Mesenchymal stem cell (in vitro differentiated cells and primary cell): ENCODE results near the gene PDZK1.
A peak's percentile ranks its signal among the peaks of the same experiment; 100 is the strongest.
"Not testable (repeated sequence)": the region's sequence is repeated elsewhere in the genome, so short reads cannot be mapped to it uniquely, and the experiment has no call there.

ENCODE experiments used
- DNase-seq: peaks from one replicate; pipeline ENCODE4 v3.0.0-alpha.2; 2013
- H2AFZ ChIP-seq: one replicate; pipeline ENCODE4 v1.6.1; 2013; ENCODE audit warnings: low read depth, mild to moderate bottlenecking, control low read depth, inconsistent platforms, low read length, moderate library complexity
- H2AK5ac ChIP-seq: 2 replicates; pipeline ENCODE4 v1.6.1; 2013; ENCODE audit warnings: low read length, moderate library complexity, mild to moderate bottlenecking, inconsistent platforms; ENCODE audit not compliant: severe bottlenecking
- H2BK120ac ChIP-seq: one replicate; pipeline ENCODE4 v1.6.1; 2013; ENCODE audit warnings: low read depth, mild to moderate bottlenecking, inconsistent platforms, low read length, moderate library complexity
- H2BK12ac ChIP-seq, 2 experiments: one replicate each; pipeline ENCODE4 v1.6.1; 2013; ENCODE audit warnings: inconsistent platforms in 2 of 2, low read length in 2 of 2, mild to moderate bottlenecking in 2 of 2, moderate library complexity in 2 of 2, control low read depth in 1 of 2
- H2BK15ac ChIP-seq: one replicate; pipeline ENCODE4 v1.6.1; 2013; ENCODE audit warnings: mild to moderate bottlenecking, low read depth, inconsistent platforms; ENCODE audit not compliant: poor library complexity, severe bottlenecking
- H2BK5ac ChIP-seq: 2 replicates; pipeline ENCODE4 v1.6.1; 2013; ENCODE audit warnings: low read depth, mild to moderate bottlenecking, low read length, control low read depth, inconsistent platforms; ENCODE audit not compliant: poor library complexity, severe bottlenecking
- H3K14ac ChIP-seq, 2 experiments: one replicate each; pipeline ENCODE4 v1.6.1; 2013; ENCODE audit warnings: inconsistent platforms in 2 of 2, low read length in 2 of 2, control low read depth in 1 of 2, mild to moderate bottlenecking in 1 of 2, moderate library complexity in 1 of 2
- H3K18ac ChIP-seq, 2 experiments: one replicate each; pipeline ENCODE4 v1.6.1; 2013; ENCODE audit warnings: inconsistent platforms in 2 of 2, low read length in 2 of 2, control low read depth in 1 of 2, low read depth in 1 of 2, mild to moderate bottlenecking in 1 of 2
- H3K23ac ChIP-seq, 2 experiments: one replicate each; pipeline ENCODE4 v1.6.1; 2013; ENCODE audit warnings: inconsistent platforms in 2 of 2, low read length in 2 of 2, mild to moderate bottlenecking in 2 of 2, moderate library complexity in 2 of 2, control low read depth in 1 of 2
- H3K27ac ChIP-seq: 2 replicates; pipeline ENCODE4 v1.5.1; 2013; ENCODE audit warnings: mild to moderate bottlenecking, moderate library complexity, low read length, control low read depth, inconsistent platforms; ENCODE audit not compliant: poor library complexity, severe bottlenecking
- H3K27me3 ChIP-seq, 2 experiments: 2 replicates each; pipeline versions ENCODE4 v1.6.1 to v1.7.0; 2013; ENCODE audit warnings: low read length in 2 of 2, mild to moderate bottlenecking in 2 of 2, moderate library complexity in 2 of 2, control low read depth in 1 of 2, inconsistent platforms in 1 of 2; ENCODE audit not compliant: control insufficient read depth in 1 of 2, insufficient read depth in 1 of 2
- H3K36me3 ChIP-seq, 2 experiments: 2 replicates each; pipeline versions ENCODE4 v1.6.1 to v1.7.0; 2013; ENCODE audit warnings: low read length in 2 of 2, control low read depth in 1 of 2, inconsistent platforms in 1 of 2, low read depth in 1 of 2, mild to moderate bottlenecking in 1 of 2; ENCODE audit not compliant: insufficient read depth in 2 of 2, control insufficient read depth in 1 of 2
- H3K4ac ChIP-seq, 2 experiments: one replicate each; pipeline ENCODE4 v1.6.1; 2013; ENCODE audit warnings: inconsistent platforms in 2 of 2, low read length in 2 of 2, mild to moderate bottlenecking in 2 of 2, moderate library complexity in 2 of 2, control low read depth in 1 of 2, low read depth in 1 of 2
- H3K4me1 ChIP-seq: 2 replicates; pipeline ENCODE4 v1.6.1; 2013; ENCODE audit warnings: low read depth, low read length, control low read depth; ENCODE audit not compliant: control insufficient read depth, insufficient read depth
- H3K4me2 ChIP-seq: 2 replicates; pipeline ENCODE4 v1.6.1; 2013; ENCODE audit warnings: low read length, mild to moderate bottlenecking, inconsistent platforms; ENCODE audit not compliant: poor library complexity, severe bottlenecking
- H3K4me3 ChIP-seq, 2 experiments: 2 replicates each; pipeline versions ENCODE4 v1.5.1 to v1.7.0; 2013; ENCODE audit warnings: low read length in 2 of 2, mild to moderate bottlenecking in 2 of 2, control low read depth in 1 of 2, low read depth in 1 of 2; ENCODE audit not compliant: insufficient read depth in 1 of 2
- H3K79me1 ChIP-seq: replicated peaks from 2 replicates; pipeline ENCODE4 v1.6.1; 2013; ENCODE audit warnings: mild to moderate bottlenecking, control low read depth, low read length, inconsistent platforms; ENCODE audit not compliant: poor library complexity, severe bottlenecking
- H3K9ac ChIP-seq: 2 replicates; pipeline ENCODE4 v1.7.0; 2013; ENCODE audit warnings: mild to moderate bottlenecking, low read length, moderate library complexity
- H3K9me3 ChIP-seq: 2 replicates; pipeline ENCODE4 v1.7.0; 2013; ENCODE audit warnings: mild to moderate bottlenecking, low read length; ENCODE audit not compliant: control insufficient read depth
- H4K8ac ChIP-seq: one replicate; pipeline ENCODE4 v1.6.1; 2013; ENCODE audit warnings: inconsistent platforms, mild to moderate bottlenecking, low read length, moderate library complexity
- H4K91ac ChIP-seq: one replicate; pipeline ENCODE4 v1.6.1; 2013; ENCODE audit warnings: mild to moderate bottlenecking, low read length, inconsistent platforms
- WGBS: methylation state at CpG from one replicate; pipeline ENCODE4 v1.1.7; 2013; ENCODE audit warnings: mixed read lengths; 5-methylcytosine and 5-hydroxymethylcytosine counted together

The PDZK1 gene

DNA sequence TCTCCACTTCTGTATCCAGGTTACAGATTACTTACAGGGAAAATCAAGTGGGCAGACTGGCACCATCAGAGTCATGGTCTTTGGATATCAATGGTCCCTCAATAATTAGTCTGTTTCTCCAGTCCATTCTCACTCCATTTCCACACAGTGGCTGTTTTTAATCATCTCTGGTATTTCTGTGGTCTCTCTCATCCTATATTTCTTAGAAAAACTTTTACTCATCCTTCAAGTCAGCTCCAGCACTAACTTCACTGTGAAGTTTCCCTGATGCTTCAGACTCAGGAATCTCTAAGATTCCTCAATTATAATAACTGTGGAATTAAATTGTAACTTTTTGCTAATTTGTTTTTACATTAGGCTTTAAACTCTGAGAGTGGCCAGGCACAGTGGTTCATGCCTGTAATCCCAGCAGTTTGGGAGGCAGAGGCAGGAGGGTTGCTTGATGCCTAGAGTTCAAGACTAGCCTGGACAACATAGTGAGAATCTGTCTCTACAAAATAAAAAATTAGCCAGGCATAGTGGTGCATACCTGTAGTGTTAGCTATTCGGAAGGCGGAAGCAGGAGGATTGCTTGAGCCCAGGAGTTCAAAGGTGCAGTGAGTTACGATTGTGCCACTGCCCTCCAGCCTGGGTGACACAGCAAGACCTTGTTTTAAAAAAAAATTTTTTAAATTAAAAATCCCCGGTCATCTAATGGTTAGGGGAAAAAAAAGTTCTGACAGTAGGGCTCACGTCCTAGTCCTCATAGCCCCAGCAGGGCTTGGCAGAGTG is 22.7 kb upstream of the PDZK1 start:
- Histone ChIP-seq H2BK5ac (no peak overlapping the region), H3K27ac (no peak overlapping the region), H4K91ac (no peak overlapping the region), H2BK12ac (no peak overlapping the region), H3K4me3 (peak overlapping the region in 1 of 2 experiments; percentile 23), H3K4ac (no peak overlapping the region), H3K14ac (no peak overlapping the region), H3K27me3 (no peaks in the 10 kb centered on the region), H2AFZ (no peak overlapping the region), H2AK5ac (no peak overlapping the region), H2BK15ac (no peak overlapping the region), H3K36me3 (peaks cover 4 to 6% of the 10 kb centered on the region in 2 experiments), H2BK120ac (no peak overlapping the region), H3K9ac (peak overlapping the region; percentile 8), H3K18ac (no peak overlapping the region), H3K79me1 (no peaks in the 10 kb centered on the region), H3K4me1 (no peaks in the 10 kb centered on the region), H4K8ac (no peak overlapping the region), H3K23ac (no peak overlapping the region), H3K9me3 (no peaks in the 10 kb centered on the region), H3K4me2 (no peak overlapping the region)
- 94% methylated on average over 5 of the region's 5 CpGs for WGBS
- DNase-seq: no peak

DNA sequence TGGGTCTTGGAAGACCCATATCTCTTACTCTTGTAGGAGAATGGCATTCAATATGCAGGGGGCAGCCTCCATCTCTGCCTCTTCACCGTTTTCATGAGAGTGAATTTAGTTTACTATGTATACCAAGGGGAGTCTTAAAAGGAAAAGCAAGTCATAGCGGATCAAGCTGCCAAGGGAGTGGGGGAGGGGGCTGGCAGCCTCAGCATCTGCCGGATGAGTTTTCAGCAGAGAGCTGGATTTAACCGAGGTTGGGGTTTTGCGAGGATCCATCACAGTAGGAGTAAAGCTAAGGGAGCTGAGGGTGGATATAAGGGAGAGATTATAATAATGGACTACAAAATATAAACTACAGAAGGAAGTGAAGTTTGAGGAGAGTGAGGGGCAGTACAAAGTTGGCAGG is 22.0 kb upstream of the PDZK1 start:
- no peak overlapping the region for H2BK12ac ChIP-seq
- H3K79me1 ChIP-seq: no peaks in the 10 kb centered on the region
- H3K14ac ChIP-seq: no peak overlapping the region
- no peak overlapping the region for H3K23ac ChIP-seq
- H3K4ac ChIP-seq: no peak overlapping the region
- H3K36me3 ChIP-seq: peaks cover 4 to 6% of the 10 kb centered on the region in 2 experiments
- WGBS: 99% methylated on average over 5 of the region's 5 CpGs
- no peaks in the 10 kb centered on the region for H3K9me3 ChIP-seq
- H2BK5ac ChIP-seq: no peak overlapping the region
- no peaks in the 10 kb centered on the region for H3K4me1 ChIP-seq
- H3K27ac ChIP-seq: no peak overlapping the region
- H2BK15ac ChIP-seq: no peak overlapping the region
- peak overlapping the region; percentile 8 for H3K9ac ChIP-seq
- H4K8ac ChIP-seq: no peak overlapping the region
- H3K18ac ChIP-seq: no peak overlapping the region
- H3K4me2 ChIP-seq: no peak overlapping the region
- H2BK120ac ChIP-seq: no peak overlapping the region
- H2AFZ ChIP-seq: no peak overlapping the region
- H3K4me3 ChIP-seq: peak overlapping the region in 1 of 2 experiments; percentile 23
- no peak overlapping the region for H4K91ac ChIP-seq
- H3K27me3 ChIP-seq: no peaks in the 10 kb centered on the region
- H2AK5ac ChIP-seq: no peak overlapping the region
- DNase-seq: no peak

DNA sequence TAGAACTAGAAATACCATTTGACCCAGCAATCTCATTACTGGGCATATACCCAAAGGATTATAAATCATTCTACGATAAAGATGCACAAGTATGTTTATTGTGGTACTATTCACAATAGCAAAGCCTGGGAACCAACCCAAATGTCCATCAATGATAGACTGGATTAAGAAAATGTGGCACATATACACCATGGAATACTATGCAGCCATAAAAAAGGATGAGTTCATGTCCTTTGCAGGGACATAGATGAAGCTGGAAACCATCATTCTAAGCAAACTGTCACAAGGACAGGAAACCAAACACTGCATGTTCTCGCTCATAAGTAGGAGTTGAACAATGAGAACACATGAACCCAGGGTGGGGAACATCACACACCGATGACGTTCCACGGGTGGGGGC is 19.0 kb upstream of the PDZK1 start:
- H4K8ac ChIP-seq, H3K79me1 ChIP-seq, H3K14ac ChIP-seq, H3K4ac ChIP-seq, H2AK5ac ChIP-seq, H3K27ac ChIP-seq, H2BK120ac ChIP-seq, H2BK15ac ChIP-seq, H3K18ac ChIP-seq, H3K4me1 ChIP-seq, H4K91ac ChIP-seq, H3K9me3 ChIP-seq, H2BK5ac ChIP-seq, H3K4me3 ChIP-seq, H2BK12ac ChIP-seq, H3K23ac ChIP-seq, DNase-seq, H3K9ac ChIP-seq, H3K4me2 ChIP-seq, H3K36me3 ChIP-seq, H3K27me3 ChIP-seq, H2AFZ ChIP-seq: not testable (repeated sequence)
- 100% methylated on average over 4 of the region's 5 CpGs for WGBS

DNA sequence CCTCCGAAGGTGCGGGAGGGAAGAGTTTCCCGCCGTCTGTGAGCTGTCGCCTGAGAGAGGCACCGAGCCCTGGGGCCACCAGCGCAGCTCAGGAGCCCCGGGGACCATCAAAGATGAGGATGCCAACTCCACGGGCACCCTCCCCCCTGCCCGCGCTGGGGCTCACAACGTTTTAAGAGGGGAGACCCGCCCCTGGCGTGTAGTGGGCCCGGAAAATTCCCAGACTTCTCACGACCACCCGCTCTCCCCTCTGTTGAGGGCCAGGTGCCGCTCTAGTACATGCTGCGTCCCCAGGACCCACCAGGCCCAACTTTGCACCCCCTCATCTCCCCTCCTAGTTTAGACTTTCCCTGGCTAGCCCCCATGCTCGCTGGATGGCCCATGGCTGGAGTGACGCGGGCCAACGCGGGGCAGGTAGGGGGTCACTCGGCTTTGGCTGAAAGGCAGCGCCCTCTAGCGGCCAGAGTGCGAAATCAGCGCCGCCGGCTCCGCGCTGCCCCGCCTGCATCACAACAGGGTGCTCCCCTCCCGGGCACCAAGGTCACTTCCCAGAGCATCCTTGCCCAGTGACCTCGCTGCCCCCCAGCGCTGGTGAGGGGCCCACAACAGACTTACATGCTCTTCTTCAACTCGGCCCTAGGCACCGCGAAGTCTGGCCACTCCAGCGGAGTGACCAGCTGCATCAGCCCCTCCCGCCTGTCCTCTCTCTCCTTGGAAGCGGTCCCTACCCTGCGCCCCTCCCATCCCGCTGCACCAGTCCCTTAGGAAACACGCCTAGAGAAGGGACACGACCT is 13.9 kb upstream of the PDZK1 start:
- peak; percentile 58 for DNase-seq
- Histone ChIP-seq H3K14ac (no peak overlapping the region), H4K8ac (peak overlapping the region; percentile 51), H2AK5ac (peak overlapping the region; percentile 55), H3K4ac (no peak overlapping the region), H3K27ac (peak overlapping the region; percentile 8), H2BK15ac (no peak overlapping the region), H3K4me1 (peaks cover 19% of the 10 kb centered on the region), H3K36me3 (no peaks in the 10 kb centered on the region), H3K4me2 (peak overlapping the region; percentile 55), H3K9me3 (no peaks in the 10 kb centered on the region), H3K79me1 (no peaks in the 10 kb centered on the region), H3K23ac (no peak overlapping the region), H2BK5ac (no peak overlapping the region), H2BK120ac (no peak overlapping the region), H2AFZ (peak overlapping the region; percentile 69), H3K27me3 (no peaks in the 10 kb centered on the region), H3K18ac (peak overlapping the region in 1 of 2 experiments; percentile 50), H2BK12ac (no peak overlapping the region), H3K4me3 (peak overlapping the region in 1 of 2 experiments; percentile 76), H3K9ac (peak overlapping the region; percentile 90), H4K91ac (peak overlapping the region; percentile 11)
- 15% methylated on average over 44 of the region's 47 CpGs for WGBS
